Activated naive CD4-positive, alpha-beta T cell treated with anti-CD3 and anti-CD28 coated beads, Interleukin-2, amount 10 ng/mL, durations not matched to agents 5 hours and 36 hours (primary cell): ENCODE data around the gene ZBTB46. TPM values are rescaled to one million over a fixed set of nuclear protein-coding genes. Genes with fewer than 3 reads are reported as not detected.

Experiments
- total RNA-seq, 2 experiments: library from RNA; stranded (reverse); gene quantifications; one replicate each; pipeline ENCODE4 v1.2.3, GENCODE V29; 2021

Gene ZBTB46, protein sequence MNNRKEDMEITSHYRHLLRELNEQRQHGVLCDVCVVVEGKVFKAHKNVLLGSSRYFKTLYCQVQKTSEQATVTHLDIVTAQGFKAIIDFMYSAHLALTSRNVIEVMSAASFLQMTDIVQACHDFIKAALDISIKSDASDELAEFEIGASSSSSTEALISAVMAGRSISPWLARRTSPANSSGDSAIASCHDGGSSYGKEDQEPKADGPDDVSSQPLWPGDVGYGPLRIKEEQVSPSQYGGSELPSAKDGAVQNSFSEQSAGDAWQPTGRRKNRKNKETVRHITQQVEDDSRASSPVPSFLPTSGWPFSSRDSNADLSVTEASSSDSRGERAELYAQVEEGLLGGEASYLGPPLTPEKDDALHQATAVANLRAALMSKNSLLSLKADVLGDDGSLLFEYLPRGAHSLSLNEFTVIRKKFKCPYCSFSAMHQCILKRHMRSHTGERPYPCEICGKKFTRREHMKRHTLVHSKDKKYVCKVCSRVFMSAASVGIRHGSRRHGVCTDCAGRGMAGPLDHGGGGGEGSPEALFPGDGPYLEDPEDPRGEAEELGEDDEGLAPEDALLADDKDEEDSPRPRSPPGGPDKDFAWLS
- under 1 TPM; 0.05 to 0.10 TPM for total RNA-seq

DNA sequence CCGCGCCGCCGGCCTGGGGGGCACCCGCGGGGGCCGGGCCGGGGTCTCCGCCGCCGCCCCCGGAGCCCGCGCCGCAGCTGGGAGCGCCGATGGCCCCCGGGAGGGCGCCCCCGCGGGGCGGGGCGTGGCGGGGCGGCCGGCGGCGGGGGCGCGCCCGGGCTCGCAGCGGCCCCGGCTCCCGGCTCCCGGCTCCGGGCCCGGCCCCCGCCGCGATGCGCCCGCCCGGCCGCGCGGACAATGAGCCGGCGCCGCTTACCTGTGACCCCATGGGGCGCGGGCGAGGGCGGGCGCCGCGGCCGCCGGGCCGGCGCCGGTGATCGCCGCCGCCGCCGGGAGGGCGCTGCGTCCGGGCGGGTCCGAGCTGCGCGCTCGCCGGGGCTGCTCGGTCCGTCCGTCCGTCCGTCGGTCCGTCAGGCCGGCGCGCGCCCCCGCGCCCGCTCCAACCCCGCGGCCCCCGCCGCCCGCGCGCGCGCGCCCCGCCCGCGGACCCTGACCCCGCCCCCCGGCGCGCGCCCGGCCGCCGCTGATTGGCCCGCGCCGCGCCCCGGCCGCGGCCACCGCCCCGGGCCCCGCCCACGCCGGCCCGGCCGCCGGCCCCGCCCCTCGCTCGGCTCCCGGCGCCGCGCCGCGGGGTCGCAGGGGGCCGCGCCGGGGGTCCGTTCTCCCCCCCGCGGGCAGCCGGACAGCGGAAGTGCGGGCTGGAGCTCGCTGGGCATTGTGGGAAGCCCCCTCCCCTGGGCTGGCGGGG lies at the start of gene ZBTB46:
Gene ZBTB46, minus strand, starts transcription at position 424 of the 748 bp plus-strand sequence. CDS start 40,507 bp downstream, outside the sequence.

DNA sequence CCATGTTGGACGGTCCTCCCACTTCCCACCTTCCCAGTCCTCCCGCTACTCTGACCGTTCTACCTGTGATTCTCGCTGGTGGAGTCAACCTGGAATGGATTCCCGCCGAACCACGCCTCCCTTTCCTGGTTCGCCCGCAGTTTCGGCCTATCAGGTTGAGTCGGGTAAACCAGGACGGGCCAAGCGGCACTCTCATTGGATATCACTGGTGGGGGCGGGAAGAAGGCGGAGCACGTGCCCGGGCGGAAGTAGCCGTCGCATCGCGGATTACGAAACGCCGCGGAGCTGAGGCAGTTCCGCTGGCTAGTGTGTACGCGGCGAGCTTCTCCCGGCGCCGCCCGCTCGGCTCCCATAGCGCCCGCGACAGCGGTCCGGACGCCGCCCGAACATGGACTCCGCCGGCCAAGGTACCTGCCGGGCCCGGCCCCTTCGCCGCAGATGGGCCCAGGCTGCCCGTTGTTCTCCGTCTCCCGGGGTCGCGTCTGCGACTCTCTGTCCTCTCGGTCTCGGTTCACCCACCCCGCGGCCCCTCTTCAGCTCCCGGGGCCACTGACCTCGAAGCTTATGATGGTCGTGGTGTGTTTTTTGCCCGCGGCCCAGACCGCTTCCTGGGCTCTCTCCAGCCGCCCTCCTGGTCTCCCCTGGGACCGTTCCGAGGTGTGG lies 34.0 kb upstream of the ZBTB46 start, which contains the start of gene TPD52L2:
Gene TPD52L2, plus strand, starts transcription at position 293 of the 663 bp plus-strand sequence. Its CDS starts 96 bp downstream, at position 389.

DNA sequence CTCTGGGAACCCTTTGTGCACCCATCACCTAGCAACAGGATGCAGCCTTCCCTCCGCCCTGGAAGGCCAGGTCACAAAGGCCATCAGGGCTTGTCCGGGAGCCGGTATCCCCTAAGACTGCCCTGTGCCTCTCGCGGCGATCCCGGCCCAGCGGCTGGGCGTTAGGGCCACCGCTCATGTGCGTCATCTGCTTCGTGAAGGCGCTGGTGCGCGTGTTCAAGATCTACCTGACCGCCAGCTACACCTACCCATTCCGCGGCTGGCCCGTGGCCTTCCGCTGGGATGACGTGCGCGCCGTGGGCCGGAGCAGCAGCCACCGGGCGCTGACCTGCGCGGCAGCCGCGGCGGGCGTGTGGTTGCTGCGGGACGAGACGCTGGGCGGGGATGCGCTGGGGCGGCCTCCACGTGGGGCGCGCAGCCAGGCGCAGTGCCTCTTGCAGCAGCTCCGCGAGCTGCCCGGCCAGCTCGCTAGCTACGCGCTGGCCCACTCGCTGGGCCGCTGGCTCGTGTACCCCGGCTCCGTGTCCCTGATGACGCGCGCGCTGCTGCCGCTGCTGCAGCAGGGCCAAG lies 30.4 kb upstream of the ZBTB46 start, which contains the start of gene ABHD16B:
Gene ABHD16B, plus strand, starts transcription at position 134 of the 570 bp plus-strand sequence. Its CDS starts 43 bp downstream, at position 177.

DNA sequence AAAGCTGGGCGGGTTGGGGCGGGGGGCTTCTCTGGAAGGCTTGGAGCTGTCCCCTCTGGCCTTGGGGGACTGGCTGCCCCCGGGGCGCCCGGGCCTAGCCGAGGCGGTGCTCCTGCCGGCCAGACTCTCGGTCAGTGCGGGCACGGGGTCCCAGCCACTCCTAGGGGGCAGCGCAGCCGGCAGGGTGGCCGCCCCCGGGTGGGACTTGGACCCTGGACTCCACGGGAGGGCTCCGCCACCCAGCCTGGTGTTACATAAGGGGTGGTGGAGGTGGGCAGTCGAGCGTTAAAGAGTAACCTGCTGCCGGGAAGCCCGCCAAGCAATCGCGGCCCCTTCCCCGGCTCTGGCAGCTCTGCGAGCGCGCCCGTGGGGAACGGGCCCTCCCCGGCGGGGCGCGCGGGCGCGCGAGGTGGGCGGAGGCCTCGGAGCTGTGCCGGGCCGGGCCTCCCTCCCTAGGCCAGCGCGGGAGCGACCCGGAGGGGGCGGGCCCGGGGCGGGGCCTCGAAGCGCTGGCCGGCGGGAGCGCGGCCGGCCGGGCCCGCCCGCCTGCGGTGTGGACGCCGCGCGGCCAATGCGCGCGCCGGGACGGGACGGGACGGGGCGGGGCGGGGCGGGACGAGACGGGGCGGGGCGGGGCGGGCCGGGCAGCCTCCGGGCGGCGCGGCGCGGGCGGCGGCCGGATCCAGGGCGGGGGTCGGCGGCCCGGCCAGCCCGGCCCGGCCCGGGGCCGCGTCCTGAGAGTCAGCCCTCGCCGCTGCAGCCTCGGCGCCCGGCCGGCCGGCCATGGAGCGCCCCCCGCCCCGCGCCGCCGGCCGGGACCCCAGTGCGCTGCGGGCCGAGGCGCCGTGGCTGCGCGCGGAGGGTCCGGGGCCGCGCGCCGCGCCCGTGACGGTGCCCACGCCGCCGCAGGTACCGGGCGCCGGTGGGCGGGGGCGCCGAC lies 91.7 kb downstream of the ZBTB46 start, which contains the start of gene SLC2A4RG:
Gene SLC2A4RG, plus strand, starts transcription at position 647 of the 940 bp plus-strand sequence. Its CDS starts 137 bp downstream, at position 784.

DNA sequence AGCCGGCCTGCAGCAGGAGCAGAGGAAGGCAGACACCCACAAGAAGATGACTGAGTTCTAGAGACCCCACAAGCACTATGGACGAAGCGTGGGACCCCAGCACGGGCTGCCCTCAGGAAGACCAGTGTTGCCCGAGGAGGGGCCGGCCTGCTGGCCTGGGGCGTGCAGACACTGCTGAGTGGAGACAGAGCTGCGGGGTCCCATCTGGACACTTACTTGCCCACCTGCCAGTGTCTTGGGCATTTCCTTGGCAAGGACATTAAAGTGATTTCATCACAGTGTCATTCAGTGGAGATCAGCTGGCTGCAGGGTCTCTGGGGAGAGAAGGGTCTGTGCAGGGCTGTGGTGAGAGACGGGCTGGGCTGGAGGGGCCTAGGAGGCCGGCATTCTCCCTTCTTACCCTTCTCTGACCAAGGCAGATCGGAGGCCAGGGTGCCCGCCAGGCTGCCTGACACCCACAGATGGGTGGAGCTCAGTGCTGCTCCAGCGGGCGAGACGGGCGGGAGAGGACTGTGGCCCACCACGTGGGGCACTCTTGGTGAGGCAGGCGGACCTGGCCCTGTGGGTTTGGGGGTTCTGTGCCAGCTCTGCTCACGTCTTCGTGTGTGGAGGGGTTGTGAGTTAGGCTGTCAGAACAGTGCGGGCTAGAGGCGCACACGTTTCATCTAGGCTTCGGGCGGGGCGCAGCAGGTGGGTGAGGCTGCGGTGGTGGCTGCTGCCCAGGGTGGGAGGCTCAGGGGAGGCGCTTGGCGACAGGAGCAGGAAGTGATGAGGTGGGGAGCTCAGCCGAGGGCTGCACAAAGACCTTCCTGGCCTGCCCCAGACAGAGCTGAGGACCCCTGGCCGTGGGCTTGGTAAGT lies 95.0 kb downstream of the ZBTB46 start, which contains the start of gene LIME1:
Gene LIME1, plus strand, starts transcription at position 806 of the 860 bp plus-strand sequence. CDS start 886 bp downstream, outside the sequence.

DNA sequence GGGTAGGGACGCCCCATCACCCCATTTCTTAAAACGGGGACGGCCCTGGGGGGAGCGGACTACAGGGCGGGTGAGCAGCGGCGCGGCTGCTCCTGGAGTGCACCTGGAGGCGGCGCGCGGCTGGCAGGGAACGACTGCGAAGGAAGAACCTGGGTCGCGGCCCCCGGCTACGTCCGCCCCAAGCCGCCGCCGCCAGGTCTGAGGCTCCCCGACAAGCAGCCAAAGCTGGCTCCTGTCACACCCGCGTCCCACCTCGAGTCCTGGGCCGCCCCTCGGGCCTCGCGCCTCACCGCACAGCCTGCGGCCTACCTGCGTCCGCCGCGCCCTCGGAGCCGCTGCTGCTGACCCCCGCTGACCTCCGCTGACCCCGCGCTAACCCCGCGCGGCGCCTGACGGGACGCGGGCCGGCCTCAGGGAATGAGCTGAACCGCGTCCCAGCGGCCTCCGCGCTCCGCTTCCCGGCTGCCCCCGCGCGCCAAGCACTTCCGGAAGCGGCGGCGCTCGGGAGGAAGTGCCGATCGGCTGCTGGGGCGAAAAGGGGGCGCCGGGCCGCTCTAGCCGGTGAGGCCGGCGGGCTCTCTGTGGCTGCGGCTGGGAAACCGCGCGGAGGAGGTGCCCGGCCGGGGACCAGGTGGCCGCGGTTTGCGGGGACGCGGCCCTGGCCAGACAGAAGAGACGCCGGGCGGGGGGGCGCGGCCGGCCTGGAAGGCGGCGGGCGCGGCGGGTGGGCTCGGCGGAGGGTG lies 123.3 kb downstream of the ZBTB46 start, which contains the start of the genes ARFRP1 and ZGPAT:
Gene ARFRP1, minus strand, starts transcription at position 419 of the 743 bp plus-strand sequence. CDS start 885 bp downstream, outside the sequence.
Gene ZGPAT, plus strand, starts transcription at position 482 of the 743 bp plus-strand sequence. CDS start 542 bp downstream, outside the sequence.

DNA sequence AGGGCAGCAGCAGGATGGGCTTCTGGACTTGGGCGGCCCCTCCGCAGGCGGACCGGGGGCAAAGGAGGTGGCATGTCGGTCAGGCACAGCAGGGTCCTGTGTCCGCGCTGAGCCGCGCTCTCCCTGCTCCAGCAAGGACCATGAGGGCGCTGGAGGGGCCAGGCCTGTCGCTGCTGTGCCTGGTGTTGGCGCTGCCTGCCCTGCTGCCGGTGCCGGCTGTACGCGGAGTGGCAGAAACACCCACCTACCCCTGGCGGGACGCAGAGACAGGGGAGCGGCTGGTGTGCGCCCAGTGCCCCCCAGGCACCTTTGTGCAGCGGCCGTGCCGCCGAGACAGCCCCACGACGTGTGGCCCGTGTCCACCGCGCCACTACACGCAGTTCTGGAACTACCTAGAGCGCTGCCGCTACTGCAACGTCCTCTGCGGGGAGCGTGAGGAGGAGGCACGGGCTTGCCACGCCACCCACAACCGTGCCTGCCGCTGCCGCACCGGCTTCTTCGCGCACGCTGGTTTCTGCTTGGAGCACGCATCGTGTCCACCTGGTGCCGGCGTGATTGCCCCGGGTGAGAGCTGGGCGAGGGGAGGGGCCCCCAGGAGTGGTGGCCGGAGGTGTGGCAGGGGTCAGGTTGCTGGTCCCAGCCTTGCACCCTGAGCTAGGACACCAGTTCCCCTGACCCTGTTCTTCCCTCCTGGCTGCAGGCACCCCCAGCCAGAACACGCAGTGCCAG lies 134.3 kb downstream of the ZBTB46 start, which contains the start of gene TNFRSF6B:
Gene TNFRSF6B, plus strand, starts transcription at position 25 of the 729 bp plus-strand sequence. Its CDS starts 116 bp downstream, at position 141.

Other genes with a start within 250 kb of the ZBTB46 start
- 10 to 100 TPM; 17.0 to 17.6 TPM for gene GMEB2, start 204.2 kb downstream of the ZBTB46 start, total RNA-seq
- gene STMN3, start 177.8 kb downstream of the ZBTB46 start, total RNA-seq, result 10 to 100 TPM; 48.9 to 49.7 TPM
- gene RTEL1, start 173.0 kb downstream of the ZBTB46 start, total RNA-seq, result 10 to 100 TPM; 38.1 to 39.2 TPM
- not detected for gene TNFRSF6B, start 134.6 kb downstream of the ZBTB46 start, total RNA-seq
- gene ARFRP1, start 123.3 kb downstream of the ZBTB46 start, total RNA-seq, result 10 to 100 TPM; 58.1 to 59.4 TPM
- gene ZGPAT, start 123.2 kb downstream of the ZBTB46 start, total RNA-seq, result 10 to 100 TPM; 40.7 to 41.1 TPM
- 100 to 1,000 TPM; 290 to 295 TPM for gene LIME1, start 94.6 kb downstream of the ZBTB46 start, total RNA-seq
- 100 to 1,000 TPM in 1 of 2 experiments, 10 to 100 TPM in 1; 98.4 to 104 TPM for gene SLC2A4RG, start 91.5 kb downstream of the ZBTB46 start, total RNA-seq
- gene ABHD16B, start 30.2 kb upstream of the ZBTB46 start, total RNA-seq, result under 1 TPM in 1 of 2 experiments, not detected in 1; 0.13 TPM
- 10 to 100 TPM; 42.7 to 44.8 TPM for gene TPD52L2, start 34.0 kb upstream of the ZBTB46 start, total RNA-seq
- 10 to 100 TPM; 48.1 to 51.1 TPM for gene DNAJC5, start 63.9 kb upstream of the ZBTB46 start, total RNA-seq
- gene UCKL1, start 125.2 kb upstream of the ZBTB46 start, total RNA-seq, result 10 to 100 TPM; 37.3 to 40.1 TPM
- 10 to 100 TPM; 23.4 to 24.6 TPM for gene ZNF512B, start 138.7 kb upstream of the ZBTB46 start, total RNA-seq
- gene SAMD10, start 148.4 kb upstream of the ZBTB46 start, total RNA-seq, result 10 to 100 TPM; 20.5 to 20.7 TPM
- gene PRPF6, start 149.9 kb upstream of the ZBTB46 start, total RNA-seq, result 10 to 100 TPM; 71.1 to 71.3 TPM
- 1 to 10 TPM; 2.7 to 3.6 TPM for gene C20orf204, start 204.9 kb upstream of the ZBTB46 start, total RNA-seq
- gene SOX18, start 218.4 kb upstream of the ZBTB46 start, total RNA-seq, result under 1 TPM; 0.28 to 0.31 TPM
- 10 to 100 TPM; 65.0 to 69.1 TPM for gene TCEA2, start 231.9 kb upstream of the ZBTB46 start, total RNA-seq
- gene RGS19, start 248.3 kb upstream of the ZBTB46 start, total RNA-seq, result 100 to 1,000 TPM; 117 to 124 TPM
- 1 to 10 TPM; 1.8 to 1.9 TPM for gene OPRL1, start 248.8 kb upstream of the ZBTB46 start, total RNA-seq